Transverse colon (tissue), 4 donors: ENCODE measurements around the gene ZNF438. TPM values are rescaled to one million over a fixed set of nuclear protein-coding genes. Genes with fewer than 3 reads are reported as not detected.

Source experiments
- DNase-seq: peaks from one replicate; pipeline ENCODE4 v3.0.0-alpha.2; 2019
- H3K27ac ChIP-seq, 4 donors: fragments of 200-600 bp; sonication (generic); 2 replicates each; pipeline ENCODE4 v1.5.1; 2016 to 2018; ENCODE audit warnings: inconsistent platforms in 4 of 4
- H3K27me3 ChIP-seq: fragments of 200-600 bp; sonication (generic); 2 replicates; pipeline ENCODE4 v1.5.1; 2017; ENCODE audit warnings: inconsistent platforms
- H3K36me3 ChIP-seq, 4 donors: fragments of 200-600 bp; sonication (generic); 2 replicates each; pipeline ENCODE4 v1.5.1; 2017 to 2019; ENCODE audit warnings: inconsistent platforms in 4 of 4
- H3K4me1 ChIP-seq, 4 donors: fragments of 200-600 bp; sonication (generic); 2 replicates each; pipeline ENCODE4 v1.5.1; 2017 to 2020; ENCODE audit warnings: inconsistent platforms in 4 of 4
- H3K4me3 ChIP-seq, 4 donors: fragments of 200-600 bp; sonication (generic); 1 replicate in 1 of 4; 2 replicates in 3 of 4; pipeline versions ENCODE4 v1.5.1 to v1.6.1; 2017 to 2019; ENCODE audit warnings: inconsistent platforms in 4 of 4
- H3K9me3 ChIP-seq, 2 donors: fragments of 200-600 bp; sonication (generic); 2 replicates each; pipeline ENCODE4 v1.5.1; 2017 to 2019; ENCODE audit warnings: inconsistent platforms in 2 of 2
- CTCF ChIP-seq, 5 experiments: fragments of 200-600 bp in 3 of 5; fragments of 450-650 bp in 2 of 5; sonication (generic) in 3 of 5; IDR thresholded peaks; 1 replicate in 2 of 5; 2 replicates in 3 of 5; pipeline ENCODE4 v1.5.1; 2016 to 2017; ENCODE audit warnings: antibody characterized with exemption in 5 of 5, inconsistent platforms in 3 of 5, mild to moderate bottlenecking in 2 of 5, moderate library complexity in 1 of 5
- EP300 ChIP-seq: sonication (generic); formaldehyde crosslinking; IDR thresholded peaks from one replicate; pipeline ENCODE4 v1.6.1; 2017; ENCODE audit warnings: antibody characterized with exemption, low read depth
- POLR2A ChIP-seq: fragments of 450-650 bp; IDR thresholded peaks from one replicate; pipeline ENCODE4 v1.6.1; 2016; ENCODE audit warnings: antibody characterized with exemption, mild to moderate bottlenecking, moderate library complexity
- POLR2AphosphoS5 ChIP-seq, 3 donors: sonication (generic); formaldehyde crosslinking; IDR thresholded peaks; one replicate each; pipeline ENCODE4 v1.6.1; 2016; ENCODE audit warnings: antibody characterized with exemption in 3 of 3
- WGBS, 2 donors: methylation state at CpG; one replicate each; pipeline ENCODE4 v1.1.5; 2018; ENCODE audit warnings: low coverage in 1 of 2; 5-methylcytosine and 5-hydroxymethylcytosine counted together
- in situ Hi-C, 4 donors: fragments of 200-750 bp; cut with MboI; loops; one replicate each; pipeline versions ENCODE4 v1.15.0 to v1.15.1; 2017; ENCODE audit warnings: low sequenced_read_pairs in 3 of 4, low pct_ligation_motif_present in 1 of 4, low pct_unique_long_range_greater_than_20kb in 1 of 4
- intact Hi-C: fragments of 100-400 bp; cut with DNase I; formaldehyde crosslinking; loops from one replicate; pipeline ENCODE4 v1.15.1; 2023; ENCODE audit warnings: low total_unique reads
- total RNA-seq, 4 donors: library from RNA; depleted of rRNA; stranded (reverse); fragments of >200 nt; gene quantifications; one replicate each; pipeline ENCODE4 v1.1.0, GENCODE V29; 2016

ZNF438 gene
- total RNA-seq, 4 donors from 2014 or later = 4.4 to 7.4 (median 6.4) TPM

DNA sequence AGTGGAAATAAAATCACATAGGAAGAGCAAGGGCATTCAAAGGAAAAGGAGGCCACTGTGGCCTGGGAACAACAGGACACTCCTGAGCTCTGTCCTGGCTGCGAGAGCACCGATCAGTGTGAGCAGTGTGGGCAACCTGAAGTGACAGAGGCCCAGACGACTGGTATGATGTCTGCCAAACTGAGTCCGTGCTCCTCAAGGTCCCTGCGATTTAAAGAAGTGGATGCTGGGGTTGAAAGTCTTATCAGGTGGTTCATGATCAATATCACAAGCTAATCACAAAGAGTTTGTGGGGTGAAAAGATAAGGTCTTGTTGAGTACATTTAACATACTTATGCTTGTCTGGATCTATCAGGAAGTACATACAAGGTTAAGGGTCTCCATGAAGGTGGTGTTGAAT is 176.5 kb downstream of the ZNF438 start:
- intact Hi-C loops = no loop called here
- no peak overlapping the region for H3K27ac ChIP-seq
- H3K9me3 ChIP-seq = no peaks in the 10 kb centered on the region
- DNase-seq = no peak
- TF ChIP-seq EP300 (no peak), POLR2A (no peak), CTCF (IDR thresholded peaks at IDR 0.05) (no peak), POLR2AphosphoS5 (IDR thresholded peaks at IDR 0.05) (no peak)
- WGBS, 2 donors = 96% methylated on average over 5 of the region's 5 CpGs; no CpG with 5 or more reads in 1 of the 2 donors
- H3K4me1 ChIP-seq = peaks cover 0 to 3% (median 0%) of the 10 kb centered on the region in 4 donors
- no peaks in the 10 kb centered on the region for H3K27me3 ChIP-seq
- in situ Hi-C loops = no loop called here
- H3K4me3 ChIP-seq = no peak overlapping the region
- H3K36me3 ChIP-seq = no peaks in the 10 kb centered on the region

- in situ Hi-C loops (no loop called here), intact Hi-C loops (no loop called here)
- Histone ChIP-seq H3K27ac (no peak overlapping the region), H3K4me3 (no peak overlapping the region), H3K36me3 (no peaks in the 10 kb centered on the region), H3K9me3 (no peaks in the 10 kb centered on the region), H3K4me1 (peaks cover 0 to 3% (median 0%) of the 10 kb centered on the region in 4 donors), H3K27me3 (no peaks in the 10 kb centered on the region)
- TF ChIP-seq CTCF (IDR thresholded peaks at IDR 0.05) (no peak), POLR2A (no peak), EP300 (no peak), POLR2AphosphoS5 (IDR thresholded peaks at IDR 0.05) (no peak)
- WGBS, 2 donors = 72 to 75% methylated on average over 4 of the region's 4 CpGs
- no peak for DNase-seq
These were observed 177.0 kb downstream of the ZNF438 start for GRCh38 chr10:30854656-30855055.

GRCh38 chr10:30853066-30853465 is 178.6 kb downstream of the ZNF438 start:
- WGBS, 2 donors = 87 to 92% methylated on average over 1 of the region's 1 CpG
- no peak for DNase-seq
- intact Hi-C loops = no loop called here

GRCh38 chr10:30850776-30851175 is 180.9 kb downstream of the ZNF438 start:
- Histone ChIP-seq H3K9me3 (no peaks in the 10 kb centered on the region), H3K4me3 (no peak overlapping the region), H3K36me3 (no peaks in the 10 kb centered on the region), H3K27ac (no peak overlapping the region), H3K4me1 (no peaks in the 10 kb centered on the region), H3K27me3 (no peaks in the 10 kb centered on the region)
- intact Hi-C loops = no loop called here
- DNase-seq = no peak
- 80 to 83% methylated on average over 2 of the region's 2 CpGs for WGBS, 2 donors
- in situ Hi-C loops = no loop called here
- TF ChIP-seq CTCF (IDR thresholded peaks at IDR 0.05) = no peak
- no peak for TF ChIP-seq POLR2AphosphoS5 (IDR thresholded peaks at IDR 0.05)
- TF ChIP-seq EP300 = no peak
- no peak for TF ChIP-seq POLR2A

More at GRCh38 chr10:30853066-30853465, 178.6 kb downstream of the ZNF438 start:
- Histone ChIP-seq H3K27me3 (no peaks in the 10 kb centered on the region), H3K36me3 (no peaks in the 10 kb centered on the region), H3K27ac (no peak overlapping the region), H3K9me3 (no peaks in the 10 kb centered on the region), H3K4me3 (no peak overlapping the region), H3K4me1 (peaks cover 0 to 3% (median 0%) of the 10 kb centered on the region in 4 donors)
- in situ Hi-C loops = no loop called here
- TF ChIP-seq CTCF (IDR thresholded peaks at IDR 0.05) = no peak
- TF ChIP-seq POLR2AphosphoS5 (IDR thresholded peaks at IDR 0.05) = no peak
- no peak for TF ChIP-seq POLR2A
- no peak for TF ChIP-seq EP300
